ENCODE results near the gene C11orf21. TPM values are rescaled to one million over a fixed set of nuclear protein-coding genes. Genes with fewer than 3 reads are reported as not detected.

The C11orf21 gene
- total RNA-seq, 1 donor from 2014 or later: not detected

DNA sequence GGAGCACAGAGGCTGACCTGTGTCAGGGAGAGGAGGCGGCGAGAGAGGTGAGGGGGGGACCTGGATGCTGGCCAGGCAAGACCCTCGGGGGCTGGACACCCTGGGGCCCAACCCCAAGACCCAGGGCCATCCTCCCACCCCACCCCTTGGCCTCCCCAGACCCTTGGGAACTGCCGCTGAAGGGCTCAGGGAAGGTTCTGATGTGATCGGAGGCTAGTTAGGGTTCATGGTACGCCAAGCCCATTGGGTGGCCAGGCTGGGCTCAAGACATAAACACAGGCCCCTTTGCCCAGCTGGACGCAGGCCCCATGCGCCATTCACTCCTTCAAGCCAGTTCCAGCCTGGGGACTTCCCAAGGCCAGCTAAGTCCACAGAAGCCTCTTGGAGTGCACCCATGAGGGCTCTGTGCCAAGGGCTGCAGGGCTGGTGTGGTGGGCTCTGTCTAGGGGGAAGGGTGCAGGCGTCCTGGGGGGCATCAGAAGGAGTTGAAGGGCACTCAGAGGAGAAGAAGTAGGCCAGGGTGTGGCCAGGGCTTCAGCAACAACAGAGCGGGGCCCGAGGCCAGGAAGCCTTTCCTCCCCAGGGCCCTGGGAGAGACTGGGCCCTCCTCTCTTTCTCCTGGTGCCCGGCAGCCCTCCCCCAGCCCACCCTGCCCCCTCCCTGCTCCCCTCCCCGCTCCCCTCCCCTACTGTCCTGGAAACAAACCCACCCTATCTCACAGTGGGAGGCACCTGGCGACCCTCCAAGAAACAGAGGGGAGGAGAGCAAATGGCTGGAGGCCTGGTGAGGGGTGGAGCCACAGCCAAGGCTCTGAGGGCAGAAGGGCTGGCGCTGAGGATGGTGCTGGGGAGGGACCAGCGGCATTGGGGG is 13.0 kb upstream of the C11orf21 start:
- Mint-ChIP-seq H3K9me3 (ENCODE audit: unreplicated experiment) (peaks cover 4% of the 10 kb centered on the region), H3K4me1 (ENCODE audit: low read depth, unreplicated experiment) (no peaks in the 10 kb centered on the region), H3K36me3 (ENCODE audit: low read depth, unreplicated experiment) (peaks cover 8% of the 10 kb centered on the region), H3K27me3 (ENCODE audit: low read depth, unreplicated experiment) (peaks cover 18% of the 10 kb centered on the region), H3K27ac (ENCODE audit: unreplicated experiment) (no peak overlapping the region), H3K4me3 (ENCODE audit: unreplicated experiment) (no peak overlapping the region)
- Histone ChIP-seq H3K9me3 (ENCODE audit: insufficient read depth, low read depth, low read length) (no peaks in the 10 kb centered on the region), H3K4me3 (ENCODE audit: insufficient read depth, low read depth, low read length) (no peak overlapping the region), H4K20me1 (ENCODE audit: insufficient read depth, low read length) (no peaks in the 10 kb centered on the region), H3K79me2 (ENCODE audit: insufficient read depth, low read length) (no peaks in the 10 kb centered on the region), H3K27ac (ENCODE audit: low read depth, low read length) (no peak overlapping the region), H3K4me2 (ENCODE audit: low read length) (no peak overlapping the region), H3K9ac (ENCODE audit: low read length) (no peak overlapping the region), H2AFZ (ENCODE audit: low read depth, low read length) (peak overlapping the region; percentile 60), H3K36me3 (ENCODE audit: insufficient read depth, low read length) (no peaks in the 10 kb centered on the region), H3K4me1 (ENCODE audit: insufficient read depth, low read length) (peaks cover 16% of the 10 kb centered on the region), H3K27me3 (ENCODE audit: insufficient read depth, low read length) (no peaks in the 10 kb centered on the region)
- TF ChIP-seq, protein P1, sequence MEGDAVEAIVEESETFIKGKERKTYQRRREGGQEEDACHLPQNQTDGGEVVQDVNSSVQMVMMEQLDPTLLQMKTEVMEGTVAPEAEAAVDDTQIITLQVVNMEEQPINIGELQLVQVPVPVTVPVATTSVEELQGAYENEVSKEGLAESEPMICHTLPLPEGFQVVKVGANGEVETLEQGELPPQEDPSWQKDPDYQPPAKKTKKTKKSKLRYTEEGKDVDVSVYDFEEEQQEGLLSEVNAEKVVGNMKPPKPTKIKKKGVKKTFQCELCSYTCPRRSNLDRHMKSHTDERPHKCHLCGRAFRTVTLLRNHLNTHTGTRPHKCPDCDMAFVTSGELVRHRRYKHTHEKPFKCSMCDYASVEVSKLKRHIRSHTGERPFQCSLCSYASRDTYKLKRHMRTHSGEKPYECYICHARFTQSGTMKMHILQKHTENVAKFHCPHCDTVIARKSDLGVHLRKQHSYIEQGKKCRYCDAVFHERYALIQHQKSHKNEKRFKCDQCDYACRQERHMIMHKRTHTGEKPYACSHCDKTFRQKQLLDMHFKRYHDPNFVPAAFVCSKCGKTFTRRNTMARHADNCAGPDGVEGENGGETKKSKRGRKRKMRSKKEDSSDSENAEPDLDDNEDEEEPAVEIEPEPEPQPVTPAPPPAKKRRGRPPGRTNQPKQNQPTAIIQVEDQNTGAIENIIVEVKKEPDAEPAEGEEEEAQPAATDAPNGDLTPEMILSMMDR (IDR thresholded peaks at IDR 0.05; ENCODE audit: insufficient read depth, low read depth, low read length): no peak
- TF ChIP-seq EZH2 (IDR thresholded peaks at IDR 0.05; ENCODE audit: insufficient read depth, low read length): no peak
- FAIRE-seq (no peak), DNase-seq (ENCODE audit: low read depth) (peak; percentile 66)

DNA sequence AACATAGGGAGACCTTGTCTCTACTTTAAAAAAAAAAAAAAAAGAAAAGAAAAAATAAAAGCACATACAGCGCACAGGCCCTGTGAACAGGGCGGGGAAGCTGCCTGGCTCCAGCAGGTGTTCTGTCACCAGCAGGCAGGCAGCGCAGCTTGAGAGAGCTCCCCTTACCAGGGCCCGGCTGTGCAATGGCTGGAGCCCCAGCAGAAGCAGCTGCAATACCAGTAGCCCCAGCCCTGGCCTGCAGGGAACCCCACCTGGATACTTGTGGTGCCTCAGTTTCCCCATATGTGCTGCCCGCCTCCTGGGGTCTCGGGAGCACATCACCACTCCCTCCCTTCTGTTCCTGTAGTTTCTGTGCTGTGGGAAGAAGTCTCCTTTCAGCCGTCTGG is 12.4 kb upstream of the C11orf21 start:
- H3K27ac Mint-ChIP-seq (ENCODE audit: unreplicated experiment): no peak overlapping the region
- no peak overlapping the region for H3K27ac ChIP-seq (ENCODE audit: low read depth, low read length)
- H4K20me1 ChIP-seq (ENCODE audit: insufficient read depth, low read length): no peaks in the 10 kb centered on the region
- H3K4me3 Mint-ChIP-seq (ENCODE audit: unreplicated experiment): no peak overlapping the region
- H3K4me1 ChIP-seq (ENCODE audit: insufficient read depth, low read length): peaks cover 16% of the 10 kb centered on the region
- no peak overlapping the region for H2AFZ ChIP-seq (ENCODE audit: low read depth, low read length)
- no peak for DNase-seq (ENCODE audit: low read depth)
- no peaks in the 10 kb centered on the region for H3K4me1 Mint-ChIP-seq (ENCODE audit: low read depth, unreplicated experiment)
- no peak for FAIRE-seq
- no peak for TF ChIP-seq EZH2 (IDR thresholded peaks at IDR 0.05; ENCODE audit: insufficient read depth, low read length)
- TF ChIP-seq, protein P1 (IDR thresholded peaks at IDR 0.05; ENCODE audit: insufficient read depth, low read depth, low read length): no peak
- H3K27me3 ChIP-seq (ENCODE audit: insufficient read depth, low read length): no peaks in the 10 kb centered on the region
- no peaks in the 10 kb centered on the region for H3K9me3 ChIP-seq (ENCODE audit: insufficient read depth, low read depth, low read length)
- H3K36me3 Mint-ChIP-seq (ENCODE audit: low read depth, unreplicated experiment): peaks cover 8% of the 10 kb centered on the region
- H3K9me3 Mint-ChIP-seq (ENCODE audit: unreplicated experiment): peaks cover 4% of the 10 kb centered on the region
- peaks cover 16% of the 10 kb centered on the region for H3K27me3 Mint-ChIP-seq (ENCODE audit: low read depth, unreplicated experiment)
- H3K4me2 ChIP-seq (ENCODE audit: low read length): no peak overlapping the region
- no peaks in the 10 kb centered on the region for H3K36me3 ChIP-seq (ENCODE audit: insufficient read depth, low read length)
- no peak overlapping the region for H3K4me3 ChIP-seq (ENCODE audit: insufficient read depth, low read depth, low read length)
- H3K79me2 ChIP-seq (ENCODE audit: insufficient read depth, low read length): no peaks in the 10 kb centered on the region
- no peak overlapping the region for H3K9ac ChIP-seq (ENCODE audit: low read length)

All from astrocyte (in vitro differentiated cells and primary cell).